ENCODE data around the gene UBFD1.

DNA sequence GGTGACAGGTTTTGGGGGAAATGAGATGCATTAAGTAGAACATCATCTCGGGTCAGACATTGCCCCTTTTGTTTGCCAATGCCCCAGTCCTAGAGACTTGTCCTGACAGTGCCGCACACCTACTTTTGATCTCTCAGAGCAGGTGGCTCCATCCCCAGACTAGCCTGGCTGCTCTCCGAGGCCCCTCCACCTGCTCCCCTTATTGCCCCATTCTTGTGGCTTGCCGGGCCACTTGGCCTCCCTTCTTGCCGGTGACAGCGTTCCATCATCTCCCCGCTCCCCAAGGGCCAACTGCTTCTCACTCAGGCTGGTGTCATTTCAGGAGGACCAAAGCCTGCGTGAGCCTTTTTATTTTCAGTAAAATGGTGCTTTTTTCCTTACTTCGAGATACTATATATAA, 14.9 kb downstream of the UBFD1 start:
- no peak for TF ChIP-seq SP1 (IDR thresholded peaks at IDR 0.05)
- TF ChIP-seq TARDBP (IDR thresholded peaks at IDR 0.05): no peak
- TF ChIP-seq ELF4 (IDR thresholded peaks at IDR 0.05): no peak
- no peak for TF ChIP-seq FOXM1 (IDR thresholded peaks at IDR 0.05; ENCODE audit: borderline replicate concordance)
- TF ChIP-seq FOXK2 (IDR thresholded peaks at IDR 0.05): no peak
- TF ChIP-seq L3MBTL2 (conservative IDR thresholded peaks at IDR 0.05): no peak
- no peak for TF ChIP-seq NFRKB (IDR thresholded peaks at IDR 0.05)
- TF ChIP-seq FOXA1 (IDR thresholded peaks at IDR 0.05): no peak
- TF ChIP-seq ZNF384 (IDR thresholded peaks at IDR 0.05): no peak
- no peak for TF ChIP-seq SUZ12 (IDR thresholded peaks at IDR 0.05)
- TF ChIP-seq BHLHE40 (IDR thresholded peaks at IDR 0.05; ENCODE audit: borderline replicate concordance): no peak
- TF ChIP-seq, protein P1, sequence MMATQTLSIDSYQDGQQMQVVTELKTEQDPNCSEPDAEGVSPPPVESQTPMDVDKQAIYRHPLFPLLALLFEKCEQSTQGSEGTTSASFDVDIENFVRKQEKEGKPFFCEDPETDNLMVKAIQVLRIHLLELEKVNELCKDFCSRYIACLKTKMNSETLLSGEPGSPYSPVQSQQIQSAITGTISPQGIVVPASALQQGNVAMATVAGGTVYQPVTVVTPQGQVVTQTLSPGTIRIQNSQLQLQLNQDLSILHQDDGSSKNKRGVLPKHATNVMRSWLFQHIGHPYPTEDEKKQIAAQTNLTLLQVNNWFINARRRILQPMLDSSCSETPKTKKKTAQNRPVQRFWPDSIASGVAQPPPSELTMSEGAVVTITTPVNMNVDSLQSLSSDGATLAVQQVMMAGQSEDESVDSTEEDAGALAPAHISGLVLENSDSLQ (IDR thresholded peaks at IDR 0.05): no peak
- TF ChIP-seq ARNT (IDR thresholded peaks at IDR 0.05): no peak
- TF ChIP-seq HDGF (IDR thresholded peaks at IDR 0.05; ENCODE audit: borderline replicate concordance): no peak
